Coronary artery (tissue), 2 donors: Measurements from ENCODE around the gene SYT2.

Source experiments
- DNase-seq: peaks from one replicate; pipeline ENCODE4 v3.0.0-alpha.2; 2017; ENCODE audit warnings: low spot score
- H3K27ac ChIP-seq, 2 donors: fragments of 200-600 bp; sonication (generic); one replicate each; pipeline ENCODE4 v1.5.1; 2016 to 2019
- H3K4me3 ChIP-seq: fragments of 200-600 bp; sonication (generic); 2 replicates; pipeline ENCODE4 v1.5.1; 2016; ENCODE audit warnings: mild to moderate bottlenecking, moderate library complexity
- TF ChIP-seq, protein P1 (sequence below): fragments of 200-600 bp; sonication (generic); IDR thresholded peaks from one replicate; pipeline ENCODE4 v1.5.1; 2019; ENCODE audit warnings: antibody characterized with exemption

SYT2 gene

DNA sequence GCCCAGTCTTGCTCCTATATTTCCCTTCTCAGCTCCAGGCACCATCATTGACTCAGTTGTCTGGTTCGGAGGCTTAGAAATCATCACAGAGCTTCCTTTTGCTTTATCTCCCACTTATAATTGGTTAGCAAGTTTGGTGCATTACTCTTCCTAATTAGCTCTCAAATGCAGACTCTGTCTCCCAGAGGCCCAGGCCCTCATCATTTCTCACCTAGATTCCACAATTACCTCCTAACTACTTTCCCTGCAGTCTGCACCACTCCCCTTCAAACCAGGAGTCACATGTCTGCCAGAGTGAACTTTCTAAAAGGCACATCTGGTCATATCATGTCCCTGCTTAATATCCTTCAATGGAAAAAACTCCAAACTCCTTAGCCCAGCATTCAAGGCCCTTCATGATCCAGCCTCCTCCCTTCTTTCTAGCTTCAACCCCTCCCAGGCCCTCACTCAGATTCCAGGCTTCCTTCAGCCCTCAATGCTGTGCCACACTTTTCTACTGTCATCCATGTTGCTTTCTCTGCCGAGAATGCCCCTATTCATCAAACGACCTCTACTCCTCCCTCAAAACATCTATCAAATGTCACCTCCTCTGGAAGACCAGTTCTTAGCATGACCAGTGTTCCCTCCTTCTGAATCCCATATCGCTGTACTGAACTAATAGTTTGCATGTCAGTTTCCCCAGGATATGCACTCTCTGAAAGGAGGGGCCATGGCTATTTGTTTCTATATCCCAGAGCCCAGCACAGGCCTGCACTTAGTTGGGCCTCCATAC lies 30.7 kb downstream of the SYT2 start:
- DNase-seq = no peak
- TF ChIP-seq, protein P1, sequence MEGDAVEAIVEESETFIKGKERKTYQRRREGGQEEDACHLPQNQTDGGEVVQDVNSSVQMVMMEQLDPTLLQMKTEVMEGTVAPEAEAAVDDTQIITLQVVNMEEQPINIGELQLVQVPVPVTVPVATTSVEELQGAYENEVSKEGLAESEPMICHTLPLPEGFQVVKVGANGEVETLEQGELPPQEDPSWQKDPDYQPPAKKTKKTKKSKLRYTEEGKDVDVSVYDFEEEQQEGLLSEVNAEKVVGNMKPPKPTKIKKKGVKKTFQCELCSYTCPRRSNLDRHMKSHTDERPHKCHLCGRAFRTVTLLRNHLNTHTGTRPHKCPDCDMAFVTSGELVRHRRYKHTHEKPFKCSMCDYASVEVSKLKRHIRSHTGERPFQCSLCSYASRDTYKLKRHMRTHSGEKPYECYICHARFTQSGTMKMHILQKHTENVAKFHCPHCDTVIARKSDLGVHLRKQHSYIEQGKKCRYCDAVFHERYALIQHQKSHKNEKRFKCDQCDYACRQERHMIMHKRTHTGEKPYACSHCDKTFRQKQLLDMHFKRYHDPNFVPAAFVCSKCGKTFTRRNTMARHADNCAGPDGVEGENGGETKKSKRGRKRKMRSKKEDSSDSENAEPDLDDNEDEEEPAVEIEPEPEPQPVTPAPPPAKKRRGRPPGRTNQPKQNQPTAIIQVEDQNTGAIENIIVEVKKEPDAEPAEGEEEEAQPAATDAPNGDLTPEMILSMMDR = no peak
- no peak overlapping the region for H3K27ac ChIP-seq
- H3K4me3 ChIP-seq = no peak overlapping the region

DNA sequence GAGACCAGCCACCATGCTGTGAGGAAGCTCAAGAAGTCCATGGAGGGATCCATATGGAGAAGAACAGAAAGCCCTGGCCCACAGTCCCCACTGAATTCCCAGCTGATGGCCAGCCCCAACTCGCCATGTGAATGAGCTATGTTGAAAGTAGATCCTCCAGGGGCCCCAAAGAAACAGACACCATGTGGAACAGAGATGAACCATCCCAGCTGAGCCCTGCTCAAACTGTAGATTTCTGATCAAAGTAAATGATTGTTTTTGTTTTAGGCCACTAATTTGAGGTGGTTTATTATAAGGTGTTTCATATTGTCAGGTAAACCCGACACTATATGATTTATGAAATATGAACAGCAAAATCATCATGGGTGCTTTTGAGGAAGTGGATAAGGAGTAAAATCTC lies 32.8 kb downstream of the SYT2 start:
- no peak for DNase-seq
- TF ChIP-seq, protein P1 = no peak

DNA sequence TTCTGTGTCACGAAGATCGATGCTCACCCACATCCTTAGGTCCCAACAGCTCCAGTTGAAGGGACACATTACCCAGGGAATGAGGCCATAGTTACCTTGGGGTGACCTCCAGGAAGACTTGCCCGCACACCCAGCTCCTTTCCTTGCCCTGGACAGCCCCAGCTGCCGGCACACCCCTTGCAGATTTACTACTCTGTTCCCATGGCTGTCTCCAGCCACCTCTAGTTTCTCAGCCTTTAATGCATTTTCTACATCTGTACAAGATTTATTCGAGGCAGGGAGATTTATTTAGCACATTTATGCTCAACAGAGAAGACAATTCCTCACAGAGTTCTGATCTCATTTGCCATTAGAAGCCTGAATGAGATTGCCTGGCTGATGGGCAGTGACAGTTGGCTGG lies 36.7 kb downstream of the SYT2 start:
- TF ChIP-seq, protein P1 = no peak
- H3K27ac ChIP-seq = no peak overlapping the region
- no peak overlapping the region for H3K4me3 ChIP-seq
- DNase-seq = no peak

More for the DNA sequence above, 32.8 kb downstream of the SYT2 start:
- H3K4me3 ChIP-seq = no peak overlapping the region
- H3K27ac ChIP-seq = no peak overlapping the region

DNA sequence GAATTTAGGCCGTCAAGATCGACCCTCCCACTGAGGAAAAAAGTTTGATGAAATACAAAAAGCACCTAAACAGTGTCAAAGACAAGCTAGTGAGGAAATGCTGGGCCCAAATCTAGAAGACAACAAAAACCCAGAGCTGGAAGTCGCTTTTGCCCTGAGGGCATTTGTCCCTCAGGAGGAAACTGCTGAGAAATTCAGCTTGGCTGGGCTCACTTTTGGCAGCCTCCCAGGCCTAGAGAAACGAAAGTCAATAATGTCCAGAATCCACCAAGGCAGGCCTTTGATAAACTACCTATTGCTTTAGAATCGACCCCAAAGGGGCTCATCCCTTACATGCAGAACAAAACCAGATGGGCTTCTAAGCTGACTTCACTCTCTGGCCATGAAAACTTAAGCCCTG lies 38.9 kb downstream of the SYT2 start:
- TF ChIP-seq, protein P1 = no peak
- DNase-seq = no peak
- Histone ChIP-seq H3K27ac (no peak overlapping the region), H3K4me3 (no peak overlapping the region)

DNA sequence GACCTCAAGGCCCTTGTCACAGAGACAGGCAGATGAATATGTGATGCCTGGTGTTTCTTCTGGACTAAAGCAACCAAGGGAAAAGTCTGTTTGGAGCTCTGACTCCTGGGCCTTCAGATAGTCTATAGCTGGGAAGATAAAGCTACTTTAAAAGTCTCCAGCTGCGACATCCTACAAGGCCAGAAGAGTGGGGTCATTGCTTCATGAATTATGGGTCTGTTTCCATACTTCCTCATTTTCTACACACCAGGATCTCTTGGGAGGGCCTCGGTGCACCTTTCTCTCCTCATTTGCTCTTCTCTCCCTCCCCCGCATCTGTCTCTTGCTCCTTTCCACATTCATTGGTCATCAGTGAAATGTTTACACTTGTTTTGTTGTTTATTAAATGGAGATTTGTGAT lies 44.8 kb downstream of the SYT2 start:
- Histone ChIP-seq H3K4me3 (no peak overlapping the region), H3K27ac (no peak overlapping the region)
- TF ChIP-seq, protein P1 = no peak
- DNase-seq = no peak

DNA sequence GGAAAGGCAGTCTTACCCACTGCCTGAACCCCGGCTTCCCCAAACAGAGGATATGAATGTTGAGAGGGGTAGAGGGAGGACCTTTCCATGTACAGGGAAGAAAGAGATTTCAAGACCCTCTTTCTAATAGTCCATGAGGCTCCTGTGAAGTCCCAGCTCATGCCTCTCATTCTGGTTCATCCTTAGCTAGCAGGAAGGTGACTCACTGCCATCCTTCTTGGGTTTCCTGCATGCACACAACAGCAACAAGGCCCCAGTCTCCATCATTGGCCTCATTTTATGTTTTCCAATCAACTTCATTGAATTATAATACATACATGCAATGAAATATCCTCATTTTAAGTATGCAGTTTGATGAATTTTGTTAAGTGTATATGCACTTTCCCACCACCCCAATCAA lies 46.2 kb downstream of the SYT2 start:
- no peak overlapping the region for H3K27ac ChIP-seq
- no peak overlapping the region for H3K4me3 ChIP-seq
- TF ChIP-seq, protein P1 = no peak
- DNase-seq = no peak

DNA sequence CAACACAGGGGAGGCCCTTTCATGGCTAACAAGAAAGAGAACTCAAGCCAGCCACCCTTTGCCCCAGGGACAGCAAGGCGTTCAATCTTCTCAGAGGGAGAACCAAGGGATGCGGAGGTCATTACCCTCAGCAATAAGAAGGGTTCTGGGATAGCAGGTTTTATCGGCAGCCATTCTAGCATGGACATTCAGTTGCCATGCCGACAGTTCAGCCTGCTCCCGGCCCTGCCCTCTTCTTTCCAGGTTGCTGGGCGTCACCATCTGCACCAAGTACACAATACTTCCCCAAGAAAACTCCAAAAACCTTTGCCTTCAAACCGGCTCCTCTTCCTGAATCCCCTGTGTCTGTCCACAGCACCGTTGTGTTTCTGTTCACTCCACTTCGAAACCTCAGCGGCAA lies 47.1 kb downstream of the SYT2 start:
- DNase-seq = no peak
- TF ChIP-seq, protein P1 = no peak
- Histone ChIP-seq H3K27ac (no peak overlapping the region), H3K4me3 (no peak overlapping the region)
